Erythroblast (primary cell): ENCODE data around the gene AGK.

Experiments
- GATA1 ChIP-seq: IDR thresholded peaks from 2 replicates; pipeline ENCODE4 v1.6.1; 2011; ENCODE audit warnings: low read depth, mild to moderate bottlenecking, control low read depth, low read length, moderate library complexity
- POLR2A ChIP-seq: IDR thresholded peaks from 2 replicates; pipeline ENCODE4 v1.6.1; 2011; ENCODE audit warnings: mild to moderate bottlenecking, low read length

DNA sequence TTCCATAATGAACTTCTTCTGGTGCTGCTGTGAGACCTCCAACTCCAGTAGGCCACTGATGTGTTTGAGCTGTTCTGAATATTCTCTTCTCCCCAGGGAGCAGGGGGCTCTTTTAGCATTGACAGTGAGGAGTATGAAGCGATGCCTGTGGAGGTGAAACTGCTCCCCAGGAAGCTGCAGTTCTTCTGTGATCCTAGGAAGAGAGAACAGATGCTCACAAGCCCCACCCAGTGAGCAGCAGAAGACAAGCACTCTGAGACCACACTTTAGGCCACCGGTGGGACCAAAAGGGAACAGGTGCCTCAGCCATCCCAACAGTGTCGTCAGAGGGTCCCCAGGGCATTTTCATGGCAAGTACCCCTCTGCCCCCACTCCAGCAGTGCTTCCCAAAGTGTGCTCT, 101.5 kb downstream of the AGK start:
- TF ChIP-seq POLR2A (no peak), GATA1 (no peak)
